BJ (cell line): ENCODE measurements around the gene DBNDD1. TPM values are rescaled to one million over a fixed set of nuclear protein-coding genes. Genes with fewer than 3 reads are reported as not detected.
"Not testable (repeated sequence)": the region's sequence is repeated elsewhere in the genome, so short reads cannot be mapped to it uniquely, and the experiment has no call there.

Experiments
- CTCF ChIA-PET: fragments of 350-600 bp; formaldehyde crosslinking; extraction: SDS; loops from one replicate; lab custom pipeline; 2021; ENCODE audit warnings: antibody characterized with exemption, inconsistent platforms; lab: Yijun Ruan, JAX
- POLR2A ChIA-PET: fragments of 300-600 bp; sonication (Branson Sonifier 250); formaldehyde crosslinking; extraction: SDS; loops from one replicate; lab custom pipeline; 2021; ENCODE audit warnings: antibody characterized with exemption; lab: Charles Lee
- DNase-seq: peaks from one replicate; pipeline ENCODE4 v3.0.0-alpha.2; 2011; ENCODE audit warnings: low read depth
- H3K27me3 ChIP-seq: 2 replicates; pipeline ENCODE4 v1.6.0; 2011; ENCODE audit warnings: low read length; ENCODE audit not compliant: control insufficient read depth, insufficient read depth
- H3K36me3 ChIP-seq: 2 replicates; pipeline ENCODE4 v1.5.1; 2011; ENCODE audit warnings: low read length; ENCODE audit not compliant: control insufficient read depth, insufficient read depth
- H3K4me3 ChIP-seq: 2 replicates; pipeline ENCODE4 v1.5.1; 2011; ENCODE audit warnings: low read depth, mild to moderate bottlenecking, control low read depth, low read length
- polyA minus RNA-seq: library from RNA; depleted of rRNA, polyadenylated mRNA; stranded (reverse); fragments of >200 nt; gene quantifications from 2 replicates; pipeline ENCODE4 v1.2.3, GENCODE V29; 2011; rRNA and poly(A)+ RNA removed
- polyA plus RNA-seq: library from polyadenylated mRNA; depleted of rRNA; stranded (reverse); fragments of >200 nt; gene quantifications from 2 replicates; pipeline ENCODE4 v1.2.3, GENCODE V29; 2011; rRNA removed
- TF ChIP-seq, protein P1 (sequence below): IDR thresholded peaks from 2 replicates; pipeline ENCODE4 v1.5.1; 2011; ENCODE audit warnings: low read depth, mild to moderate bottlenecking, control low read depth, inconsistent platforms, low read length, moderate library complexity; ENCODE audit not compliant: insufficient read depth

DBNDD1 gene, protein sequence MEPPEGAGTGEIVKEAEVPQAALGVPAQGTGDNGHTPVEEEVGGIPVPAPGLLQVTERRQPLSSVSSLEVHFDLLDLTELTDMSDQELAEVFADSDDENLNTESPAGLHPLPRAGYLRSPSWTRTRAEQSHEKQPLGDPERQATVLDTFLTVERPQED
- 3.3 and 4.6 TPM in 2 replicates for polyA plus RNA-seq
- polyA minus RNA-seq: 1.6 and 3.4 TPM in 2 replicates

DNA sequence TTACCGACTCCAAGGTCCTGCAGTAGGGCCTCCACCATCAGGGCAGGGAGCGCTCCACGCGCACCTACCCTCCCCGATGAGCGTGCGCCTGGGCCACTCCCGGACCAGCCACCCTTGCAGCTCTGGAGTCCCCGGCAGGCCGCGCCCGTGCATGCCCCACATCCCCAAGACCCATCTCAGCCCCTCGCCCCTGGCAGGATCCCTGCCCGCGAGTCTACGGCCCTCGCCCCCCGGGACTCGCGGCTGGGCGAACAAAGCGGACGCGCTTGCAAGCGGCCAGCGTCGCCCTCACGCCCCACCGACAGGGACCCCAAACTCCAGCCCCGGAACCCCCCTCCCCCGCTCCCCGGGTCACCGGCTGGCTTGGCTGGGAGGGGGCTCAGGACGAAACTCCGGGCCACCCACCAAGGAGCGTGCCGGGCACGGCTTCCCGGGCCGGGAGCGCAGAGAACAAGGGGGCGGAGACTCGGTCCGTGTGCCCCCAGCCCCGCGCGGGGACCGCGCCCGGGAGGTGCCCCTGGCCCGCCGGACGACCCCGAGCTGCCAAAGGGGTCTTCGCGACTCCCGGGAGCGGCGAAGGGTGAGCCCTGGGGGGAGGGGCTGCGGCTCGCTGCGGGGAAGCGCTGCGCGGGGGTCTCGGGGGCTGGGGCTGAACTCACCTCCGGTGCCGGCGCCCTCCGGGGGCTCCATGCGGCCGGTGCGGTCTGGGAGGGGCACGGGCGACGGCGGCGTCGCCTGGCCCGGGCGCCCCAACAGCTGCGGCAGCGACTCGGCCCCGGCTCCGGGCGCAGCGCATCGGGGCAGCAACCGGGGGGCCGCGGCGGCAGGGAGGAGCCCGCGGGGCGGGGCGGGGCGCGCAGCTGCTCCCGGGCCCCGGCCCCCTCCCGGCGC is at the start of gene DBNDD1:
DBNDD1 (minus strand) TSS at position 805 of the 891 bp plus-strand sequence; CDS start at position 690, 115 bp downstream.
- H3K27me3 ChIP-seq: no peaks in the 10 kb centered on the region
- no peaks in the 10 kb centered on the region for H3K36me3 ChIP-seq
- H3K4me3 ChIP-seq: peak within 1 kb of the TSS; percentile 68
- CTCF ChIA-PET: interaction anchor here (0.8 to 1.5 kb wide), 3 partner anchors 14 to 109 kb away, joined by 3 read pairs; no protein-coding TSS in a partner anchor
- POLR2A ChIA-PET: no interaction called here
- DNase-seq: no peak
- TF ChIP-seq, protein P1, sequence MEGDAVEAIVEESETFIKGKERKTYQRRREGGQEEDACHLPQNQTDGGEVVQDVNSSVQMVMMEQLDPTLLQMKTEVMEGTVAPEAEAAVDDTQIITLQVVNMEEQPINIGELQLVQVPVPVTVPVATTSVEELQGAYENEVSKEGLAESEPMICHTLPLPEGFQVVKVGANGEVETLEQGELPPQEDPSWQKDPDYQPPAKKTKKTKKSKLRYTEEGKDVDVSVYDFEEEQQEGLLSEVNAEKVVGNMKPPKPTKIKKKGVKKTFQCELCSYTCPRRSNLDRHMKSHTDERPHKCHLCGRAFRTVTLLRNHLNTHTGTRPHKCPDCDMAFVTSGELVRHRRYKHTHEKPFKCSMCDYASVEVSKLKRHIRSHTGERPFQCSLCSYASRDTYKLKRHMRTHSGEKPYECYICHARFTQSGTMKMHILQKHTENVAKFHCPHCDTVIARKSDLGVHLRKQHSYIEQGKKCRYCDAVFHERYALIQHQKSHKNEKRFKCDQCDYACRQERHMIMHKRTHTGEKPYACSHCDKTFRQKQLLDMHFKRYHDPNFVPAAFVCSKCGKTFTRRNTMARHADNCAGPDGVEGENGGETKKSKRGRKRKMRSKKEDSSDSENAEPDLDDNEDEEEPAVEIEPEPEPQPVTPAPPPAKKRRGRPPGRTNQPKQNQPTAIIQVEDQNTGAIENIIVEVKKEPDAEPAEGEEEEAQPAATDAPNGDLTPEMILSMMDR: no peak

DNA sequence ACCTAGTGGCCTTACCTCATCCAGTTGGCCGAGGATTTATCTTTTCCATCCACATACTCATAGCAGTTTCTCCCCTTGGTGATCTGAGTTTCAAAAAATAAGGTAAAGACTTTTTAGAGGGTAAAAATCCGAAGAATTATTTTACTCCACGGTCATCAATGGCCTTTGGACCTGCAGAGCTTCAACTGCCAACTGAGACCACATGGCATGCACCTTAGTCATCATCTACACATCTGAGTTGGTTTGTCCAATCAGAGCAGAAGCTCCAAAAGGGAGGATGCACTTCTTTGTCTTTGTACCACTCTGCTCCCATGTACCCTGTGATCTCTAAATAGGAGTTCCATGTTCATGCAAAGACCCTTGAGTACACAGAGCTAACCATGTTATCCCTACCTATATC is 42.2 kb upstream of the DBNDD1 start:
- Histone ChIP-seq H3K4me3 (no peak overlapping the region), H3K36me3 (no peaks in the 10 kb centered on the region), H3K27me3 (peaks cover 2% of the 10 kb centered on the region)
- TF ChIP-seq, protein P1: no peak
- no peak for DNase-seq
- CTCF ChIA-PET: interaction anchor here (1.2 kb wide), 1 partner anchor 21 kb away, joined by 3 read pairs; no protein-coding TSS in a partner anchor
- POLR2A ChIA-PET: no interaction called here

DNA sequence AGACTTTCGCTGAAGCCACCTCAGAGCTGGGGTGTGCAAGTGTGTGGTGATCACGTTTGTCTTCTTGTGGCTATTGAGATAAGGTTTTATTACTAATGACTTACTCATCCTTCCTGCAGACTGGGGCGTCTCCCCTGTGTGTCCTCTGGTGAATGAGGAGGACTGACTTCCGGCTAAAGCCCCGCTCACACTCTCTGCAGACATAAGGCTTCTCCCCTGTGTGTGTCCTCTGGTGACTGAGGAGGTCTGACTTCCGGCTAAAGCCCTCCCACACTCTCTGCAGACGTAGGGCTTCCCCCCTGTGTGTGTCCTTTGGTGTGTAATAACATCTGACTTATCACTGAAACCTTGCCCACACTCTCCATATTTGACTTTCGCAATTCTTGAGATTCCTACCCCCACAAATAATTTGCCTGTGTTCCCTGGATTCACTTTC is 38.5 kb upstream of the DBNDD1 start:
- H3K4me3 ChIP-seq: no peak overlapping the region
- peak; percentile 41 for DNase-seq
- ChIA-PET POLR2A (no interaction called here), CTCF (interaction anchor here (1.4 kb wide), 1 partner anchor 11 kb away, joined by 3 read pairs; no protein-coding TSS in a partner anchor)
- H3K36me3 ChIP-seq: no peaks in the 10 kb centered on the region
- TF ChIP-seq, protein P1: no peak
- H3K27me3 ChIP-seq: no peaks in the 10 kb centered on the region; the same call in none of the 2 replicates

DNA sequence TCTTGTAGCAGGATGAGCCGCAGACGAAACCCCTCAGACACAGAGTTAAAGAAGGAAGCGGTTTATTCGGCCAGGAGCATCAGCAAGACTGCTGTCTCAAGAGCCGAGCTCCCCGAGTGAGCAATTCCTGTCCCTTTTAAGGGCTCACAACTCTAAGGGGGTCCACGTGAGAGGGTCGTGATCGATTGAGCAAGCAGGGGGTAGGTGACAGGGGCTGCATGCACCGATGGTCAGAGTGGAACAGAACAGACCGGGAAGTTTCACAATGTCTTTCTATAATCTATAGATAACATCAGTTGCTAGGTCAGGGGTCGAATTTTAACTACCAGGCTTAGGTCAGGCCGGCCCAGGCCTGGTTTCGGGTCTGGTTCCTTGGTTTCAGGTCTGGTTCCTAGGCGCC is 37.3 kb upstream of the DBNDD1 start:
- H3K36me3 ChIP-seq, POLR2A ChIA-PET, H3K4me3 ChIP-seq, H3K27me3 ChIP-seq, DNase-seq: not testable (repeated sequence)
- CTCF ChIA-PET: interaction anchor here (1.2 kb wide), 1 partner anchor 25 kb away, joined by 3 read pairs; no protein-coding TSS in a partner anchor

DNA sequence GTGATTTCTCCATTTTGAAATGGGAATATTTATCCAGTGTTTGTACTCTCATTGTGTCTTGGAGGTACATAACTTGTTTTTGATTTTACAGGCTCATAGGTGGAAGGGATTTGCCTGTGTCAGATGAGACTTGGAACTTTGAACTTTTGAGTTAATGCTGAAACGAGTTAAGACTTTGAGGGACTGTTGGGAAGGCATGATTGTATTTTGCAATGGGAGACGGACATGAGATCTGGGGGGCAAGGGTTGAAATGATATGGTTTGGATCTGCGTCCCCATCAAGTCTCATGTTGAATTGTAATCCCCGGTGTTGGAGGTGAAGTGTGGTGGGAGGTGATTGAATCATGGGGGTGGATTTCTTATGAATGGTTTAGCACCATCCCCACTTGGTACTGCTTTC is 36.1 kb upstream of the DBNDD1 start:
- Histone ChIP-seq H3K4me3 (no peak overlapping the region), H3K36me3 (no peaks in the 10 kb centered on the region), H3K27me3 (no peaks in the 10 kb centered on the region; the same call in 1 of the 2 replicates)
- CTCF ChIA-PET: interaction anchor here (1.6 kb wide), 1 partner anchor 15 kb away, joined by 4 read pairs; no protein-coding TSS in a partner anchor
- POLR2A ChIA-PET: no interaction called here
- TF ChIP-seq, protein P1: no peak
- DNase-seq: no peak
